ENCODE results near the gene CDK17. TPM values are rescaled to one million over a fixed set of nuclear protein-coding genes. Genes with fewer than 3 reads are reported as not detected.

The CDK17 gene
- total RNA-seq, 8 experiments from 2014 or later, result 28.5 to 61.1 (median 45.5) TPM

- Histone ChIP-seq H3K4me3 (no peak overlapping the region), H3K4me1 (replicated peaks in 1 of 2) (peaks cover 0 to 6% of the 10 kb centered on the region in 2 donors), H3K27ac (no peak overlapping the region)
- ATAC-seq (replicated peaks in 6 of 8), result no peak
- in situ Hi-C loops (cut with MboI; ENCODE audit: low pct_unique_long_range_greater_than_20kb in 2 of 9, low sequenced_read_pairs in 9 of 9, unreplicated experiment in 9 of 9), result no loop called here
- WGBS, 10 experiments, result 40 to 100% (median 93%) methylated on average over 1 to 12 of the region's 13 CpGs; no CpG with 5 or more reads in 4 of the 10 experiments
These were observed 169.6 kb downstream of the CDK17 start for GRCh38 chr12:96230646-96231045.

GRCh38 chr12:96228566-96229248 is 171.5 kb downstream of the CDK17 start:
- ATAC-seq (replicated peaks in 6 of 8), result no peak
- Histone ChIP-seq H3K27ac (no peak overlapping the region), H3K4me1 (replicated peaks in 1 of 2) (peaks cover 9 to 23% of the 10 kb centered on the region in 2 donors), H3K4me3 (no peak overlapping the region)
- in situ Hi-C loops (cut with MboI; ENCODE audit: low pct_unique_long_range_greater_than_20kb in 2 of 9, low sequenced_read_pairs in 9 of 9, unreplicated experiment in 9 of 9), result no loop called here
- 76 to 96% (median 85%) methylated on average over 2 to 10 of the region's 12 CpGs for WGBS, 10 experiments

Other genes starting within 250 kb of the CDK17 start
- gene ELK3, start 206.1 kb downstream of the CDK17 start, total RNA-seq, result 10 to 100 TPM in 3 of 8 experiments, 1 to 10 TPM in 4, under 1 TPM in 1; 0.92 to 30.7 (median 4.5) TPM
- 10 to 100 TPM in 1 of 8 experiments, 1 to 10 TPM in 5, under 1 TPM in 2; 0.46 to 23.9 (median 1.5) TPM for gene CFAP54, start 89.1 kb upstream of the CDK17 start, total RNA-seq

Measured in motor neuron (in vitro differentiated cells).